HL-60 (cell line): ENCODE results near the gene SENP1.

Experiments
- DNase-seq, 2 experiments: peaks; one replicate each; pipeline ENCODE4 v3.0.0-alpha.2; 2010 to 2020; ENCODE audit warnings: low read depth in 1 of 2, low spot score in 1 of 2
- H3K27ac ChIP-seq: fragments of 250-450 bp; sonication (Bioruptor Pico); replicated peaks from 2 replicates; pipeline ENCODE4 v1.5.1; 2020; ENCODE audit warnings: mild to moderate bottlenecking, moderate library complexity
- H3K27me3 ChIP-seq: fragments of 250-450 bp; sonication (Bioruptor Pico); 2 replicates; pipeline ENCODE4 v1.5.1; 2021; ENCODE audit warnings: mild to moderate bottlenecking, moderate library complexity; ENCODE audit not compliant: insufficient read depth, poor library complexity, severe bottlenecking
- H3K4me3 ChIP-seq: replicated peaks from 2 replicates; pipeline ENCODE4 v1.5.1; 2011; ENCODE audit warnings: mild to moderate bottlenecking, control low read depth, low read length; ENCODE audit not compliant: insufficient read depth
- GABPA ChIP-seq: IDR thresholded peaks from 2 replicates; pipeline ENCODE4 v1.6.1; 2012; ENCODE audit warnings: low read depth
- POLR2AphosphoS5 ChIP-seq: IDR thresholded peaks from 2 replicates; pipeline ENCODE4 v1.6.1; 2012; ENCODE audit warnings: low read depth
- SPI1 ChIP-seq: IDR thresholded peaks from 2 replicates; pipeline ENCODE4 v1.6.1; 2012; ENCODE audit warnings: low read depth, mild to moderate bottlenecking, borderline replicate concordance
- TF ChIP-seq, protein P1 (sequence below): IDR thresholded peaks from 2 replicates; pipeline ENCODE4 v1.6.1; 2012; ENCODE audit warnings: low read depth; ENCODE audit not compliant: insufficient replicate concordance
- TF ChIP-seq, protein P2 (sequence below): IDR thresholded peaks from one replicate; pipeline ENCODE4 v1.5.1; 2011; ENCODE audit warnings: low read length, control low read depth, inconsistent platforms; ENCODE audit not compliant: insufficient read depth

The SENP1 gene

DNA sequence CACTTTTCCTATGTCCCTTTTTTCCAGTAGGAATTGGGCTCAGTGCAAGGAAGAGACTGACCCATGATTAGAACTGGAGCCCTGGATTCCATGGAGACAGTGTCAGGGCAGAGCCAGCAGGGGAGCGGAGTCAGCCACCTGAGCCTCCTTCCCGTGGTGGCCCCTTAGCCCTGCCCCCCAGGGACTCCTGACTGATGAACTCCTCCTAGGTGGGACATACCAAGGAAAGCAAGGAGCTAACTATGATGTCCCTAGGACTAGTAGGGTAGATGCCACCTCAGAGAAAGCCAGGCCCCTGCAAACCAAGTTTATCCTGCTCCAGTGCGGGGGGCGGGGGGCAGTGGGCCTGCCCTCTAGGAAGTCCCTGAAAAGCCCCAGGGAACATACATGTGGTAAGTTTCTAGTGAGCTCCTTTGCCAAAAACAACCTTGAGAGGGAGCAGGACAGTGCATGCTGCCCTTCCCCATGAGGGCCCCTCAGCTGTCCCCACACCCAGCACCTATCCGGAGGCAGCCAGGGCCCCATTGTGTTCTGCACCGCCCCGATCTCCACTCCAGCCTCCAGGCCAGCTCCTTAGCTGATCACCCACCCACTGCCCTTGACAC lies 95.4 kb downstream of the SENP1 start:
- Histone ChIP-seq H3K27me3 (peaks cover 35% of the 10 kb centered on the region), H3K27ac (no peak overlapping the region), H3K4me3 (no peak overlapping the region)
- TF ChIP-seq, protein P1, sequence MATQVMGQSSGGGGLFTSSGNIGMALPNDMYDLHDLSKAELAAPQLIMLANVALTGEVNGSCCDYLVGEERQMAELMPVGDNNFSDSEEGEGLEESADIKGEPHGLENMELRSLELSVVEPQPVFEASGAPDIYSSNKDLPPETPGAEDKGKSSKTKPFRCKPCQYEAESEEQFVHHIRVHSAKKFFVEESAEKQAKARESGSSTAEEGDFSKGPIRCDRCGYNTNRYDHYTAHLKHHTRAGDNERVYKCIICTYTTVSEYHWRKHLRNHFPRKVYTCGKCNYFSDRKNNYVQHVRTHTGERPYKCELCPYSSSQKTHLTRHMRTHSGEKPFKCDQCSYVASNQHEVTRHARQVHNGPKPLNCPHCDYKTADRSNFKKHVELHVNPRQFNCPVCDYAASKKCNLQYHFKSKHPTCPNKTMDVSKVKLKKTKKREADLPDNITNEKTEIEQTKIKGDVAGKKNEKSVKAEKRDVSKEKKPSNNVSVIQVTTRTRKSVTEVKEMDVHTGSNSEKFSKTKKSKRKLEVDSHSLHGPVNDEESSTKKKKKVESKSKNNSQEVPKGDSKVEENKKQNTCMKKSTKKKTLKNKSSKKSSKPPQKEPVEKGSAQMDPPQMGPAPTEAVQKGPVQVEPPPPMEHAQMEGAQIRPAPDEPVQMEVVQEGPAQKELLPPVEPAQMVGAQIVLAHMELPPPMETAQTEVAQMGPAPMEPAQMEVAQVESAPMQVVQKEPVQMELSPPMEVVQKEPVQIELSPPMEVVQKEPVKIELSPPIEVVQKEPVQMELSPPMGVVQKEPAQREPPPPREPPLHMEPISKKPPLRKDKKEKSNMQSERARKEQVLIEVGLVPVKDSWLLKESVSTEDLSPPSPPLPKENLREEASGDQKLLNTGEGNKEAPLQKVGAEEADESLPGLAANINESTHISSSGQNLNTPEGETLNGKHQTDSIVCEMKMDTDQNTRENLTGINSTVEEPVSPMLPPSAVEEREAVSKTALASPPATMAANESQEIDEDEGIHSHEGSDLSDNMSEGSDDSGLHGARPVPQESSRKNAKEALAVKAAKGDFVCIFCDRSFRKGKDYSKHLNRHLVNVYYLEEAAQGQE, result no peak
- TF ChIP-seq, protein P2, sequence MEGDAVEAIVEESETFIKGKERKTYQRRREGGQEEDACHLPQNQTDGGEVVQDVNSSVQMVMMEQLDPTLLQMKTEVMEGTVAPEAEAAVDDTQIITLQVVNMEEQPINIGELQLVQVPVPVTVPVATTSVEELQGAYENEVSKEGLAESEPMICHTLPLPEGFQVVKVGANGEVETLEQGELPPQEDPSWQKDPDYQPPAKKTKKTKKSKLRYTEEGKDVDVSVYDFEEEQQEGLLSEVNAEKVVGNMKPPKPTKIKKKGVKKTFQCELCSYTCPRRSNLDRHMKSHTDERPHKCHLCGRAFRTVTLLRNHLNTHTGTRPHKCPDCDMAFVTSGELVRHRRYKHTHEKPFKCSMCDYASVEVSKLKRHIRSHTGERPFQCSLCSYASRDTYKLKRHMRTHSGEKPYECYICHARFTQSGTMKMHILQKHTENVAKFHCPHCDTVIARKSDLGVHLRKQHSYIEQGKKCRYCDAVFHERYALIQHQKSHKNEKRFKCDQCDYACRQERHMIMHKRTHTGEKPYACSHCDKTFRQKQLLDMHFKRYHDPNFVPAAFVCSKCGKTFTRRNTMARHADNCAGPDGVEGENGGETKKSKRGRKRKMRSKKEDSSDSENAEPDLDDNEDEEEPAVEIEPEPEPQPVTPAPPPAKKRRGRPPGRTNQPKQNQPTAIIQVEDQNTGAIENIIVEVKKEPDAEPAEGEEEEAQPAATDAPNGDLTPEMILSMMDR, result no peak
- TF ChIP-seq GABPA (no peak), POLR2AphosphoS5 (no peak), SPI1 (no peak)
- no peak for DNase-seq

DNA sequence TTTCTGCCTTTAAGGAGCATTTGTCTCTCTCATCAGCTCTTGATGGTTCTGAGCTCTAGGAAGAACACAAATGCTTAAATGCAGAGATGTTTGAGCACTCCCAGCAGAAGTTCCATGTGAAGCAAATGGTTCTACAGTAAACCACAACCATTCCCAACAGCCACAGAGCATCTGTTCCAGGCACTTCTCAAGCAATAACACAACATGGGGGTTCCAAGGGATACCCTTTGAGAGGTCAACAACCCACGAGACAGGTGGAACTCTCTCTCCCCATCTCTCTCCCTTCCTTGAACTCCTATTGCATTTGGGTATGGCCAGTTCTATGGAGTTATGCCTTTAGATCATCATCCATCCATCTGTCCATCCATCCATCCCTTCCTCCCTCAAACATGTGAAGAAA lies 96.4 kb downstream of the SENP1 start:
- Histone ChIP-seq H3K4me3 (no peak overlapping the region), H3K27ac (no peak overlapping the region), H3K27me3 (peaks cover 45% of the 10 kb centered on the region)
- TF ChIP-seq, protein P1, result no peak
- TF ChIP-seq POLR2AphosphoS5 (no peak), SPI1 (no peak), GABPA (no peak)
- TF ChIP-seq, protein P2, result no peak
- no peak for DNase-seq

DNA sequence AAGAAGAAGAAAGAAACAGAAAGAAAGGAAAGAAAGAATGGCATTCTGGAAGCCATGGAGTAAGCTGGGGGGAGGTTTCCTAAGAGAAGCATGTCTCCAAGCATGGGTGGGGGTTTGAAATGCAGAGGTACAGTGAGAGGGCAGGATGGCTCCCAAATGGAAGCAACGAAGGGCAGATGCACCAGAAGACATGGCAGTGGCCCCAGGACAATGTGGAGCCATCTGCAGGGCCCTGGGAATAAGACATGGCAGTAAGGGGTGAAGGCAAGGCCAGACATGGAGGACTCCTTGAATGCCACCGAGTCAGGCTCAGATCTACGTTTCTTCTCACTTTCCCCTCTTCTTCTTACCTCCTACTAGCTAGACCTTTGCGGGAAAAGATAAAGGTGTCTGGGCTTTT lies 96.9 kb downstream of the SENP1 start:
- TF ChIP-seq, protein P2, result no peak
- TF ChIP-seq SPI1, result no peak
- Histone ChIP-seq H3K27ac (no peak overlapping the region), H3K4me3 (no peak overlapping the region), H3K27me3 (peaks cover 50% of the 10 kb centered on the region)
- no peak for DNase-seq

DNA sequence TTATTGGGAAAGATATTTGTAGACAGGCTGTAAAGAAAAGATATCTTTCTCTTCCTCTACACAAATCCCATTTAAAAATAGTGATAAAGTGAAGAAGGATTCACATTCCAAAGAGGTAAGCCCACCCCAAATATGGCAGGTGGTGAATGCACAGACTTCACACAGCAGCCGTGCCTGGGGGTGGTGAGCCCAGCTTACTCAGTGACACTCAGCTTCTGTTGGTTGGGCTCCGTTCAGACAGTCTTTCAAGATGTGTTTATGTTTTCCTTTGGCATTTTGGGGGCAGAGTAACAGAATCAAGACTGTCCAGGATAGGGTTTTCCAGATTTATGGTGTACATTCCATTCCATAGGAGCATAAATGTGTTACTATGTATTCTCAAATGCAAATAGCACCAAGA lies 97.5 kb downstream of the SENP1 start:
- H3K27ac ChIP-seq, result no peak overlapping the region
- no peak for DNase-seq
- TF ChIP-seq SPI1 (no peak), GABPA (no peak), POLR2AphosphoS5 (no peak)
- TF ChIP-seq, protein P2, result no peak
- TF ChIP-seq, protein P1, result no peak
- no peak overlapping the region for H3K4me3 ChIP-seq
- H3K27me3 ChIP-seq, result peaks cover 54% of the 10 kb centered on the region
